ENCODE measurements around the gene ANKS1A. TPM values are rescaled to one million over a fixed set of nuclear protein-coding genes. Genes with fewer than 3 reads are reported as not detected.

Gene ANKS1A
- total RNA-seq, 6 experiments from 2014 or later, result 6.7 to 17.4 (median 10.5) TPM

DNA sequence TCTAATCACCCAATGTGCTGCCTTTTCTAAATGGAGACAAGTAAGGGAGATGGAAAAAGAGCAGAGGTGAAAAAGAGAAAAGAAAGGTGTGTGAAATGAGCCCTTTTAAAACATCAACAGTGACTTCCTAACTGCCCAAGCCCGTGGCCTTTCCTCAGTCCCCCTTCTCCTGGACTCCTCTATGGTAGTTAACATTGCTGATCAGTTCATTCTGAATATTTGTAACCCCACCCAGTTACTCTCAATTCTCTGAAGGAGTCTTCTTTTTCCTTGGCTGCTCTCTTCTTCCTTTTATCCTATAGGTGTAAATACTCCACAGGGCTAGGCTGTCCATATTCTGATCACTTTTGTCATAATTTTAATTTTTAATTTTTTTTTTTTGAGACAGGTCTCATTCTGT, 28.3 kb upstream of the ANKS1A start:
- ATAC-seq, result no peak
- intact Hi-C loops (cut with DNase I), result no loop called here
- no peak for DNase-seq
- no peaks in the 10 kb centered on the region for H3K27me3 ChIP-seq
- H3K4me1 ChIP-seq, result peaks cover 0 to 5% (median 2%) of the 10 kb centered on the region in 4 donors
- no peaks in the 10 kb centered on the region for H3K9me3 ChIP-seq
- H3K27ac ChIP-seq, result peak overlapping the region in 1 of 3 donors; percentile 2
- WGBS (ENCODE audit: insufficient coverage, low coverage, low lambda C conversion rate, missing lambda C conversion rate), result 80% methylated on average over 1 of the region's 1 CpG
- no peak overlapping the region for H3K4me3 ChIP-seq
- peaks cover 0 to 60% (median 28%) of the 10 kb centered on the region in 4 donors for H3K36me3 ChIP-seq
- TF ChIP-seq, protein P1, sequence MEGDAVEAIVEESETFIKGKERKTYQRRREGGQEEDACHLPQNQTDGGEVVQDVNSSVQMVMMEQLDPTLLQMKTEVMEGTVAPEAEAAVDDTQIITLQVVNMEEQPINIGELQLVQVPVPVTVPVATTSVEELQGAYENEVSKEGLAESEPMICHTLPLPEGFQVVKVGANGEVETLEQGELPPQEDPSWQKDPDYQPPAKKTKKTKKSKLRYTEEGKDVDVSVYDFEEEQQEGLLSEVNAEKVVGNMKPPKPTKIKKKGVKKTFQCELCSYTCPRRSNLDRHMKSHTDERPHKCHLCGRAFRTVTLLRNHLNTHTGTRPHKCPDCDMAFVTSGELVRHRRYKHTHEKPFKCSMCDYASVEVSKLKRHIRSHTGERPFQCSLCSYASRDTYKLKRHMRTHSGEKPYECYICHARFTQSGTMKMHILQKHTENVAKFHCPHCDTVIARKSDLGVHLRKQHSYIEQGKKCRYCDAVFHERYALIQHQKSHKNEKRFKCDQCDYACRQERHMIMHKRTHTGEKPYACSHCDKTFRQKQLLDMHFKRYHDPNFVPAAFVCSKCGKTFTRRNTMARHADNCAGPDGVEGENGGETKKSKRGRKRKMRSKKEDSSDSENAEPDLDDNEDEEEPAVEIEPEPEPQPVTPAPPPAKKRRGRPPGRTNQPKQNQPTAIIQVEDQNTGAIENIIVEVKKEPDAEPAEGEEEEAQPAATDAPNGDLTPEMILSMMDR (IDR thresholded peaks at IDR 0.05), result no peak
- no peak for TF ChIP-seq POLR2A (IDR thresholded peaks at IDR 0.05)

GRCh38 chr6:34864007-34864406, 25.0 kb upstream of the ANKS1A start:
- ATAC-seq (no peak), DNase-seq (no peak)
- WGBS (ENCODE audit: insufficient coverage, low coverage, low lambda C conversion rate, missing lambda C conversion rate), result no CpG with 5 or more reads among the region's 4 CpGs
- peaks cover 0 to 42% (median 8%) of the 10 kb centered on the region in 4 donors for H3K36me3 ChIP-seq
- no peak overlapping the region for H3K27ac ChIP-seq
- intact Hi-C loops (cut with DNase I), result no loop called here
- peaks cover 0 to 16% (median 5%) of the 10 kb centered on the region in 4 donors for H3K4me1 ChIP-seq
- H3K27me3 ChIP-seq, result no peaks in the 10 kb centered on the region
- TF ChIP-seq, protein P1 (IDR thresholded peaks at IDR 0.05), result no peak
- no peak for TF ChIP-seq POLR2A (IDR thresholded peaks at IDR 0.05)
- H3K4me3 ChIP-seq, result no peak overlapping the region
- no peaks in the 10 kb centered on the region for H3K9me3 ChIP-seq

- Histone ChIP-seq H3K27me3 (no peaks in the 10 kb centered on the region), H3K36me3 (peaks cover 0 to 43% (median 4%) of the 10 kb centered on the region in 4 donors), H3K27ac (peak overlapping the region in 1 of 3 donors; percentile 13), H3K4me1 (peaks cover 0 to 16% (median 5%) of the 10 kb centered on the region in 4 donors), H3K4me3 (no peak overlapping the region), H3K9me3 (no peaks in the 10 kb centered on the region)
- intact Hi-C loops (cut with DNase I), result no loop called here
- TF ChIP-seq, protein P1 (IDR thresholded peaks at IDR 0.05), result no peak
- TF ChIP-seq POLR2A (IDR thresholded peaks at IDR 0.05), result no peak
- DNase-seq, result no peak
- ATAC-seq, result peak; percentile 58 to 84 (median 74)
- WGBS (ENCODE audit: insufficient coverage, low coverage, low lambda C conversion rate, missing lambda C conversion rate), result 74% methylated on average over 3 of the region's 3 CpGs
Measured at GRCh38 chr6:34865107-34865506, 23.9 kb upstream of the ANKS1A start.

DNA sequence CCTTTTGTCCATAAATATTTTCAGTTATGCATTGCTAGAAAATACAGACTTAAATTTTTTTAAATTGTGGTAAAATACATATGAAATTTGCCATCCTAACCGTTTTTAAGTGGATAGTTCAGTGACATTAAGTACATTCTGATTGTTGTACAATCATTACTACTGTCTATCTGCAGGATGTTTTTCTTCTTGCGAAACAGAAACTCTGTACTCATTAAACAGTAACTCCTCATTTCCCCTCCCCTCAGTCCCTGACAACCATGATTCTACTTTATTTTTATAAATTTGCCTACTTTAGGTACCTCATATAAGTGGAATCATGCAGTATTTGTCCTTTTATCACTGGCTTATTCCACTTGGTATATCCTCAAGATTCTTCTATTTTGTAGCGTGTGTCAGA, 22.5 kb upstream of the ANKS1A start:
- Histone ChIP-seq H3K27ac (peak overlapping the region in 1 of 3 donors; percentile 7), H3K4me3 (no peak overlapping the region), H3K4me1 (peaks cover 0 to 16% (median 5%) of the 10 kb centered on the region in 4 donors), H3K9me3 (no peaks in the 10 kb centered on the region), H3K27me3 (no peaks in the 10 kb centered on the region), H3K36me3 (peaks cover 0 to 45% (median 3%) of the 10 kb centered on the region in 4 donors)
- no peak for DNase-seq
- TF ChIP-seq, protein P1 (IDR thresholded peaks at IDR 0.05), result no peak
- no peak for TF ChIP-seq POLR2A (IDR thresholded peaks at IDR 0.05)
- peak; percentile 69 to 80 (median 74) for ATAC-seq
- 39% methylated on average over 3 of the region's 3 CpGs for WGBS (ENCODE audit: insufficient coverage, low coverage, low lambda C conversion rate, missing lambda C conversion rate)
- intact Hi-C loops (cut with DNase I), result no loop called here

Measured in right lobe of liver (tissue), 6 donors.